Natural killer cell (primary cell): ENCODE data around the gene CACNB2. TPM values are rescaled to one million over a fixed set of nuclear protein-coding genes. Genes with fewer than 3 reads are reported as not detected.
"Not testable (repeated sequence)": the region's sequence is repeated elsewhere in the genome, so short reads cannot be mapped to it uniquely, and the experiment has no call there.

ENCODE experiments used
- ATAC-seq, 3 donors: fragments of 150-1000 bp in 2 of 3; fragments of 200-7000 bp in 1 of 3; cut with Tn5 transposase; 1 replicate in 1 of 3; 2 replicates in 2 of 3; pipeline ENCODE4 v1.10.0; 2021; ENCODE audit warnings: mild to moderate bottlenecking in 2 of 3, moderate library complexity in 2 of 3
- DNase-seq, 2 donors: peaks; one replicate each; pipeline versions ENCODE4 v3.0.0 to v3.0.0-alpha.2; 2013 to 2021; ENCODE audit warnings: mixed read lengths in 1 of 2
- H3K27ac ChIP-seq: one replicate; pipeline ENCODE4 v1.5.1; 2013; ENCODE audit warnings: mild to moderate bottlenecking, low read length
- H3K27me3 ChIP-seq: one replicate; pipeline ENCODE4 v1.6.1; 2013; ENCODE audit warnings: low read length; ENCODE audit not compliant: control insufficient read depth, insufficient read depth
- H3K36me3 ChIP-seq: one replicate; pipeline ENCODE4 v1.6.1; 2013; ENCODE audit warnings: low read length; ENCODE audit not compliant: control insufficient read depth, insufficient read depth
- H3K4me1 ChIP-seq: one replicate; pipeline ENCODE4 v1.6.1; 2013; ENCODE audit warnings: low read length; ENCODE audit not compliant: control insufficient read depth, insufficient read depth
- H3K4me3 ChIP-seq: one replicate; pipeline ENCODE4 v1.5.1; 2013; ENCODE audit warnings: low read length
- H3K9me3 ChIP-seq: one replicate; pipeline ENCODE4 v1.6.1; 2013; ENCODE audit warnings: low read length; ENCODE audit not compliant: control insufficient read depth, insufficient read depth
- H3K27ac Mint-ChIP-seq, 2 donors: one replicate each; pipeline ENCODE4 v1.8.0; 2022; ENCODE audit warnings: mild to moderate bottlenecking in 2 of 2, mixed read lengths in 2 of 2, moderate library complexity in 1 of 2
- H3K27me3 Mint-ChIP-seq, 2 donors: one replicate each; pipeline ENCODE4 v1.8.0; 2022; ENCODE audit warnings: low read depth in 2 of 2, mixed read lengths in 2 of 2
- H3K36me3 Mint-ChIP-seq: one replicate; pipeline ENCODE4 v1.8.0; 2022; ENCODE audit warnings: mixed read lengths
- H3K4me1 Mint-ChIP-seq, 2 donors: one replicate each; pipeline ENCODE4 v1.8.0; 2022; ENCODE audit warnings: mixed read lengths in 2 of 2
- H3K4me3 Mint-ChIP-seq: one replicate; pipeline ENCODE4 v1.8.0; 2022; ENCODE audit warnings: mild to moderate bottlenecking, moderate library complexity, mixed read lengths
- H3K9me3 Mint-ChIP-seq, 2 donors: one replicate each; pipeline ENCODE4 v1.8.0; 2022; ENCODE audit warnings: mixed read lengths in 2 of 2
- WGBS: methylation state at CpG from one replicate; pipeline ENCODE4 v1.1.7; 2013; ENCODE audit warnings: missing lambda C conversion rate; ENCODE audit not compliant: insufficient coverage; 5-methylcytosine and 5-hydroxymethylcytosine counted together
- intact Hi-C: fragments of 100-400 bp; cut with micrococcal nuclease; formaldehyde crosslinking; loops from one replicate; pipeline ENCODE4 v1.14.2; 2022
- total RNA-seq, 4 donors: library from RNA; stranded (reverse); fragments of 120-200 nt in 1 of 4; gene quantifications; one replicate each; pipeline versions ENCODE4 v1.2.3 to v1.2.4, GENCODE V29; 2013 to 2022
- TF ChIP-seq, protein P1 (sequence below): fragments of 200-600 bp; IDR thresholded peaks from one replicate; pipeline ENCODE4 v1.8.0; 2022; ENCODE audit warnings: antibody characterized with exemption

CACNB2 gene
- total RNA-seq, 3 donors from 2014 or later (not counting 1 experiment from before 2014, with no cell fraction given), result not detected

DNA sequence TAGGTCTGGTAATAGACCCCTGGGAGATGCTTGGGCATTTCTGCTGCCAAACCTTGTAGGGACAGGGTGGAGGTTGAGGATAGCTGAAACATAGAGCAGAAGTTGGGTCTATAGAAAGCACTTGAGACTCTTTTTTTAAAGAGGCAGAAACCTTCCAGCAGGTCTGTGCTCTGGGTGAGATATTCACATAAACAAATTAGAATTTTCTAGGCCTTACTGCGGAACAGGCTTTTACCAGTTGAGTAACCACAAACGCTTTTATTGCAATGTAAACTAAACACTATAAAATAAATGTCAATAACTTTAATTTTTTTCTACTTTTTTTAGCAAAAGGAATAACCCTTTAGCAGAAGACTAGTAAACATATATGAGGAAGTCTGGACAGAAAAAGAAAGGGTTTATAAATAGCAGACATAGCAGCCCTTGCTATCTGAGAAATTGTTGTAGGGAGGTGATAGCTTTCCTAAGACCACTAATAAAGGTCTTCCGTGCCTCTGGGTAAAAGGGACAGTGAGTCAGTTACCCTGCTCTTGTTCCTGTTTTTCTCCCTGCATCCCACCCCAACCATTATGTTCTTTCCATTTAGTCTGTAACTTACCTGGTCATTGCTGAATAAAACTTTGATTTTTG lies 38.7 kb downstream of the CACNB2 start:
- Histone ChIP-seq H3K27ac (no peak overlapping the region), H3K27me3 (no peaks in the 10 kb centered on the region), H3K36me3 (no peaks in the 10 kb centered on the region), H3K4me3 (no peak overlapping the region), H3K9me3 (no peaks in the 10 kb centered on the region), H3K4me1 (no peaks in the 10 kb centered on the region)
- H3K27ac Mint-ChIP-seq, result no peak overlapping the region
- no peaks in the 10 kb centered on the region for H3K9me3 Mint-ChIP-seq
- H3K4me1 Mint-ChIP-seq, result no peaks in the 10 kb centered on the region
- 50% methylated on average over 1 of the region's 3 CpGs for WGBS
- no peak overlapping the region for H3K4me3 Mint-ChIP-seq
- intact Hi-C loops, result no loop called here
- TF ChIP-seq, protein P1, sequence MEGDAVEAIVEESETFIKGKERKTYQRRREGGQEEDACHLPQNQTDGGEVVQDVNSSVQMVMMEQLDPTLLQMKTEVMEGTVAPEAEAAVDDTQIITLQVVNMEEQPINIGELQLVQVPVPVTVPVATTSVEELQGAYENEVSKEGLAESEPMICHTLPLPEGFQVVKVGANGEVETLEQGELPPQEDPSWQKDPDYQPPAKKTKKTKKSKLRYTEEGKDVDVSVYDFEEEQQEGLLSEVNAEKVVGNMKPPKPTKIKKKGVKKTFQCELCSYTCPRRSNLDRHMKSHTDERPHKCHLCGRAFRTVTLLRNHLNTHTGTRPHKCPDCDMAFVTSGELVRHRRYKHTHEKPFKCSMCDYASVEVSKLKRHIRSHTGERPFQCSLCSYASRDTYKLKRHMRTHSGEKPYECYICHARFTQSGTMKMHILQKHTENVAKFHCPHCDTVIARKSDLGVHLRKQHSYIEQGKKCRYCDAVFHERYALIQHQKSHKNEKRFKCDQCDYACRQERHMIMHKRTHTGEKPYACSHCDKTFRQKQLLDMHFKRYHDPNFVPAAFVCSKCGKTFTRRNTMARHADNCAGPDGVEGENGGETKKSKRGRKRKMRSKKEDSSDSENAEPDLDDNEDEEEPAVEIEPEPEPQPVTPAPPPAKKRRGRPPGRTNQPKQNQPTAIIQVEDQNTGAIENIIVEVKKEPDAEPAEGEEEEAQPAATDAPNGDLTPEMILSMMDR, result no peak
- no peaks in the 10 kb centered on the region for H3K36me3 Mint-ChIP-seq
- ATAC-seq (no peak), DNase-seq (no peak)
- H3K27me3 Mint-ChIP-seq, result peaks cover 0 to 8% of the 10 kb centered on the region in 2 donors

DNA sequence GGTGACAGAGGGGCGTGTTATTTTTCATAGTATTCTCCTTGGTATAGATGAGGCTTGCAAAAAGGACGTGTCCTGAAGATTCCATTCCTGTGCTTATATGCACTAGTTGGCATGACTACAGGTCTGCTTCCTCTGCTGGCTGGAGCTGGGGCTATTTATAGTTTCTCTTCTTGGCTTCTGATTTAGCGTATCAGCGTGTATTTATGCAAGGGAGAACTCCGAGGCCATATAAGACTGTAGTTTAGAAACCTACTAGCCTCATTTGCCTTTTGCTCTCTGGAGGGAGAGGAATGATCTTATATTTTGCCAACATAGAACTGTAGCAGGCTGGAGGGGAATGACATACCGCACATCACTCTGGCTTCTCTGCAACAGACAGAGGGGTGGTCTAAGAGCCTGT lies 39.7 kb downstream of the CACNB2 start:
- Histone ChIP-seq H3K27ac (no peak overlapping the region), H3K9me3 (no peaks in the 10 kb centered on the region), H3K4me1 (no peaks in the 10 kb centered on the region), H3K4me3 (no peak overlapping the region), H3K36me3 (no peaks in the 10 kb centered on the region), H3K27me3 (no peaks in the 10 kb centered on the region)
- WGBS, result 37% methylated on average over 6 of the region's 6 CpGs
- ATAC-seq (no peak), DNase-seq (no peak)
- H3K36me3 Mint-ChIP-seq, result no peaks in the 10 kb centered on the region
- H3K4me3 Mint-ChIP-seq, result no peak overlapping the region
- intact Hi-C loops, result no loop called here
- no peaks in the 10 kb centered on the region for H3K9me3 Mint-ChIP-seq
- TF ChIP-seq, protein P1, result no peak
- peaks cover 0 to 5% of the 10 kb centered on the region in 2 donors for H3K27me3 Mint-ChIP-seq
- H3K27ac Mint-ChIP-seq, result no peak overlapping the region
- H3K4me1 Mint-ChIP-seq, result no peaks in the 10 kb centered on the region

DNA sequence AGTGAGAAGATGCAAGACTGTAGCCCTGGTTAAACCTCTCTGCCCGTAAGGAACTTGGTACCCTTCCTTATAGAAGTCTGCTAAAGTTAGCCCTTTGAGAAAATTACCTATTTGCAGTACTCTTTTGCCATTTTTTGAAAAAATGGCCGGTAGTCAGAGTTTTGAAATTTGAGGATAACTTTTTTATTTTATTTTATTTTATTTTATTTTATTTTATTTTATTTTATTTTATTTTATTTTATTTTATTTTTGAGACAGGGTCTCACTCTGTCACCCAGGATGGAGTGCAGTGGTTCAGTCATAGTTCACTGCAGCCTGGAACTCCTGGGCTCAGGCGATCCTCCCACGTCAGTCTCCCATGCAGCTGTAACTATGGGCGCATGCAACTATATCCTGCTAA lies 41.2 kb downstream of the CACNB2 start:
- H3K27me3 ChIP-seq, intact Hi-C loops, H3K36me3 Mint-ChIP-seq, H3K4me1 ChIP-seq, H3K27me3 Mint-ChIP-seq, H3K27ac ChIP-seq, H3K4me1 Mint-ChIP-seq, H3K4me3 Mint-ChIP-seq, H3K4me3 ChIP-seq, H3K36me3 ChIP-seq, H3K9me3 ChIP-seq, H3K27ac Mint-ChIP-seq, ATAC-seq, DNase-seq, H3K9me3 Mint-ChIP-seq: not testable (repeated sequence)
- whole genome bisulfite sequencing, result 93% methylated on average over 4 of the region's 5 CpGs

DNA sequence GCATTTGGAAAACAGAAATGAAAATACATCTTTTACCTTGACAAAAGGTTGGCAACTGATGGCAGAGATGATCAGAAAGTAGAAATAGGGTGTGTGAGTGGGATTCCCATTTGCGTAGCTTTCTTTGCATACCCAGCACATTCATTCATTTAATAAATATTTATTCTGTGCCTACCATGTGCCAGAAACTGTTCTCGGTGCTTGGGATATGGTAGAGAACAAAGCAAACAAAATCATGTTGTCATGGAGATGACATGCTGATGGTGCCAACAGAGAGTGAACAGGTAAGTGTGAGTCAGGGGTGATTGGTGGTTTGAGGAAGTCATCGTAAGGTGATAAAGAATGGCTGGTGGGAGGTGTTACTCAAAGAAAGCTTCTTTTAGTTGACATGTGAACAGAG lies 45.4 kb downstream of the CACNB2 start:
- Histone ChIP-seq H3K27ac (no peak overlapping the region), H3K4me1 (no peaks in the 10 kb centered on the region), H3K36me3 (no peaks in the 10 kb centered on the region), H3K4me3 (no peak overlapping the region), H3K9me3 (no peaks in the 10 kb centered on the region), H3K27me3 (no peaks in the 10 kb centered on the region)
- TF ChIP-seq, protein P1, result no peak
- Mint-ChIP-seq H3K9me3 (no peaks in the 10 kb centered on the region), H3K4me3 (no peak overlapping the region), H3K4me1 (no peaks in the 10 kb centered on the region), H3K36me3 (no peaks in the 10 kb centered on the region), H3K27ac (no peak overlapping the region), H3K27me3 (peaks cover 0 to 3% of the 10 kb centered on the region in 2 donors)
- no peak for ATAC-seq
- WGBS, result 88% methylated on average over 2 of the region's 3 CpGs
- no peak for DNase-seq
- intact Hi-C loops, result no loop called here
